GM21447 (cell line): ENCODE measurements around the gene MUSK.
"Not testable (repeated sequence)": the region's sequence is repeated elsewhere in the genome, so short reads cannot be mapped to it uniquely, and the experiment has no call there.

ENCODE experiments used
- ATAC-seq: cut with Tn5 transposase; IDR thresholded peaks from one replicate; pipeline ENCODE4 v1.9.1; 2021; ENCODE audit not compliant: unreplicated experiment

MUSK gene

GRCh38 chr9:110755179-110755578 lies 86.6 kb downstream of the MUSK start:
- no peak for ATAC-seq

DNA sequence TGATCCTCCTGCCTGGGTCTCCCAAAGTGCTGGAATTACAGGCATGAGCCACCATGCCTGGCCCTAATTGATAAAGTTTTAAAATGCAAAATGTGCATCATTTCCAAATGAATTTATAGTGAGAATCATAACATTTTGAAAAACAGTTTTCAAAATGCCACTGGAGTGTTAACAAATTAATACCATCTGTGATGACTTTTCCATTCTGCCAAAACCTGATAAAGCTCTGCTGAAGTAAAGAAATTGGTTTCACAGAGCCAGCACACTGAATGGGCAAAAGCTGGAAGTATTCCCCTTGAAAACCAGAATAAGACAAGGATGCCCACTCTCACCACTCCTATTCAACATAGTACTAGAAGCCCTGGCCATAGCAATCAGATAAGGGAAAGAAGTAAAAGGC lies 89.6 kb downstream of the MUSK start:
- no peak for ATAC-seq

DNA sequence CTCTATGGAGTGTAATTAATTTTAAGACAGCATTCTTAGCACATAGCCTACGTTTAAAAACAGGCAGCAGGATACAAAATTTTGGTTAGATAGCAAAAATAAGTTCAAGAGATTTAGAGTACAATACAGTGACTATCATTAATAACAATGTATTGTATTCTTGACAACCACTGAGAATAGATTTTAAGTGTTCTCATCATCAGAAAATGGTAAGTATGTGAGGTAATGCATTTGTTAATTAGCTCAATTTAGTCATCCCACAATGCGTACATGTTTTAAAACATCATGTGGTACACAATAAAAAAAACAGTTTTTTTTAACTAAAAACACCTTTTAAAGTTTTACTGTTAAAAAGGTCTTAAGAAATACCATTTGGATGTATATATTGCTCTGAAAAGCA lies 94.2 kb downstream of the MUSK start:
- no peak for ATAC-seq

DNA sequence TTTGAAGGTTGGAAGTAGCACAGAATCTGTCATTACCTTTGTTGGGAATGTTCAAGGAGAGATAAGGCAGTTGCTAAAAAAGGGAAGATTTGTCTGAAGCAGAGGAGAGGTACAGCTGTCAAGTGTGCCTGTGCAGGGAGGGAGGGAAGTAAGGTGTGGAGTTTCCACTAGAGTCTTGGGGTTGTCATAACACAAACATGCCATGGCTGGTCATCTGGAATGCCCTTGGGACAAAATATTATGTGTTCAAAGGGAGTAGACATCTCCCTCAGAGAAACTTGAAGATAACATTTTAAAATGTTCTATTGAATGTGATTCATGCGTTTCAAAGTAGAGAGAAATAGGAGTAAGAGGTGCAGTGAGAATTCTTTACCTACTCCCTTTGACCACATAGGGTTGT lies 95.0 kb downstream of the MUSK start:
- ATAC-seq = no peak

GRCh38 chr9:110764006-110764405 lies 95.4 kb downstream of the MUSK start:
- no peak for ATAC-seq

- ATAC-seq = no peak
Observed at GRCh38 chr9:110765926-110766325, 97.3 kb downstream of the MUSK start.

GRCh38 chr9:110767559-110768063 lies 99.0 kb downstream of the MUSK start:
- no peak for ATAC-seq

- no peak for ATAC-seq
Observed at GRCh38 chr9:110768886-110769285, 100.3 kb downstream of the MUSK start.

- no peak for ATAC-seq
Observed at GRCh38 chr9:110769667-110770066, 101.1 kb downstream of the MUSK start.

DNA sequence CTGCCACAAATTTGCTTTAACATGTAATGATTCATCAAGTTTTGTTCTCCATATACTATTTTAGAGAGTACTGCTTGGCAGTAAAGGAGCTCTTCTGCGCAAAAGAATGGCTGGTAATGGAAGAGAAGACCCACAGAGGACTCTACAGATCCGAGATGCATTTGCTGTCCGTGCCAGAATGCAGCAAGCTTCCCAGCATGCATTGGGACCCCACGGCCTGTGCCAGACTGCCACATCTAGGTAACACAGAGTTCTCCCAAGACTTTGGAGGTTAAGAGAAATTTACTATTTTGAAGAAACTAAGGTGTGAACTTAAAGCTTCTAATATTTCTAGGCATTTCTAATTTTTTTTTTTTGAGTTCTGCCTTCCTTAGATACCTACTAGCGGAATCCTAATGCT lies 107.1 kb downstream of the MUSK start:
- ATAC-seq = no peak

DNA sequence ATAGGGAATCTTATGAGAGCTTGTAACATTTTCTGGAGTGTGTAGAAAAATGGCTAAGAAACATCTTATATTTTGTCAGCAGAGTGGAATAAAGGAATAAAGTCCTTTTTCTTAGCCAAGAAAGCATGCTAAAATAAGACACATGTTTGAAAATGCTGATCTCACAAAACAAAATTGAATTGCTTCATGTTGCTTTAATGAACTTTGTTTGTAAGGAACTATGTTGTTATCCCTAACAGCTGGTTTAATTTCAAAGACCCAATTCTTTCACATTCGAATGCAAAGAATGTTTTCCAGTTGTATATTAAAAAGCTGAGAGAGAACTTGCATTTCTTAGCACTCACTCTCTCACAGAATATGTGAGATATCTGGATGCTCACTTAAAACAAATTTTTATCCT lies 107.6 kb downstream of the MUSK start:
- ATAC-seq = no peak

DNA sequence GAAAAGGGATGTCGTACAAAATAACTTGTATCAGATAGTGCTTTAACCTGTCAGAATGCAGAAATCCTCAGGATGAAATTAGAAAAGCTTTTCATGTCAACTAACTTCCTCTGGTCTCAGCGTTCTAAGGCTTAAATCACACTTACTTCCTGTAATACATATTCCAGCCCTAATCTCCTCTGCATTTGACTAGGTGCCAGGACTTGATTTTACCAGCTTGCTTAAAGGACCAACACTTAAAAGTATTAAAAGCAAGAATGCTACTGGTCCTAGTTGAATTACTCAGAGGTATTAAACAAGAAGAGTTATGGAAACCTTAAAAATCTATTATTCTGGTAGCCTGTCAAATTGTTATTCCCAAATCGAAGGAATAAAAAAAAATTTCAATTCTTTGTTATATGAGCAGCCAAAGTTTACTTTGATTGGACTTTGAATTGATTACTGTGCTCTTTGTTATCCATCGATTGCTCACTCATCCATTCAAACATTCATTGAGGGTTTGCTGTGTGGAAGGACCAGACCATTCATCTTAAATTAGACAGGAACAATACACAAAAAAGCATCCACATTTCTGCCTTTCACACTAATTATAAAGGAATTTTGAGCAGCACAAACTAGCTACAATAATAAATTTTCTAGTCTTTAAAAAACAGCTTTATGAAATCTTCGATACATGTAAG lies 108.7 kb downstream of the MUSK start:
- ATAC-seq = no peak

DNA sequence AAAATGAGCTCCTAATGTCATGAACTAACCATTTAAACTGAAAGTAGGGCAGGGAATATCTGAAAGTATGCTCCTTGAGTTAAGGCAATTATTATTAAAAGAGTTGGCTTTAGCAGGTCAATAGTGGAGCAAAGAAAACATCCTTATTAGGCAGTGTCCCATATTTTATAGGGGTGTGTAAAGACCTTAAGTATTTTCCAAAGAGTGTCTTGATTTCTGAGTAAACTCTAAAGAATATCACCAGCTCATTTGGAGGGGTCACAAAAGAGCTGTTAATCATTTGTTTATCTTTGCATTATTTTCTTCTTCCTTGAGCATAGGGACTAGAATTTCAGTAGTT lies 109.3 kb downstream of the MUSK start:
- no peak for ATAC-seq

DNA sequence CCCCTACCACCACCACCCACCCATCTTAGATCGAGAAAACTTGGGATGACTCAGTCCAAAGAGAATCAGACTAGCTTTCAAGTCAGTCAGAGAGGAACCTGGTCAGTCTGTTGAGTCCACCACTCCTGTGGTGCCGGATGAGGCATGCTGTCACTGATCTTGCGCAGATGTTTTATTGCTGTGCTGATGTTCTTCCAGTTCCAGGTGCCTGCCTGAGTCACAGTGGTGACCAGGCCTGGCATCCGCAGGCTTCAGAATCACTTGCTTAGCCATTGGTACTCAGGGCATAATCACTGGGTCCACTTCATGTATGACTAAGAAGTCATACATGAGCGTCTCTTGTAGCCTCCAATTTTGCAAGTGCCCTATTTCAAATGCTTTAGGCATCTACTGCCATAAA lies 114.1 kb downstream of the MUSK start:
- ATAC-seq = no peak

GRCh38 chr9:110784309-110784708 lies 115.7 kb downstream of the MUSK start:
- ATAC-seq = no peak

- ATAC-seq = no peak
Observed at GRCh38 chr9:110785166-110785565, 116.6 kb downstream of the MUSK start.

DNA sequence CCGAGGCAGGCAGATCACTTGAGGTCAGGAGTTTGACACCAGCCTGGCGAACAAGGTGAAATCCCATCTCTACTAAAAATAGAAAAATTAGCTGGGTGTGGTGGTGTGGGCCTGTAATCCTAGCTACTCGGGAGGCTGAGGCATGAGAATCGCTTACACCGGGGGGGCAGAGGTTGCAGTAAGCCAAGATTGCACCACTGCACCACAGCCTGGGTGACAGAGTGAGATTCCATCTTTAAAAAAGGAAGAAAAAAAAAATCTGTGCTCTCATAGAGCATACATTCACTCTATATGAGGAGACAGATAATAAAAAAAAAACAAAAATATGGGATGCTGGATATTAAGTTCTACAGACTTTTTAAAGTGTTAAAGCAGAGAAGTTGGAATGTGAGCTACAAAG lies 119.8 kb downstream of the MUSK start:
- ATAC-seq = not testable (repeated sequence)

GRCh38 chr9:110788871-110789270 lies 120.3 kb downstream of the MUSK start:
- no peak for ATAC-seq

DNA sequence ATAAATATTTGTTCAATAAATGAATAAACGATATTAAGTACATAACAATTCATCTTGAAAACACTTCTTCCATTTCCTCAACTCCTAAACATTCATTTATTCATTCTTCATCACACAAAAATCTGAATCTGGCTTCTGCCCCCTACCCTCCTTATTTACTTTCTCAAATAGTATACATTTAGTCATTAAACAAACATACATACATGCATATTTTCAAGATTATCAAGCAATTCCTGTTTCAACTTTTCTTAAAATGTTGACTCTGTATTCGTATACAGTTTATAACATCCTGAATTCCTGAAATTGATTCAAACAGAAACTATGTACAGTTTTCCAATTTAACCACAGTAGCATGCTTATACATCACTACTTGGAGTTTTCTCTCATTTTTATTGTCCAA lies 129.0 kb downstream of the MUSK start:
- no peak for ATAC-seq

- ATAC-seq = no peak
Observed at GRCh38 chr9:110799396-110799795, 130.8 kb downstream of the MUSK start.

GRCh38 chr9:110801426-110801825 lies 132.8 kb downstream of the MUSK start:
- ATAC-seq = no peak

- no peak for ATAC-seq
Observed at GRCh38 chr9:110802416-110803035, 133.9 kb downstream of the MUSK start.
